Measurements from ENCODE around the gene SLCO3A1. TPM values are rescaled to one million over a fixed set of nuclear protein-coding genes. Genes with fewer than 3 reads are reported as not detected.
"Not testable (repeated sequence)": the region's sequence is repeated elsewhere in the genome, so short reads cannot be mapped to it uniquely, and the experiment has no call there.

The SLCO3A1 gene
- total RNA-seq, 1 experiment from 2014 or later = 10.1 TPM

GRCh38 chr15:91953432-91953831, 99.9 kb downstream of the SLCO3A1 start:
- Mint-ChIP-seq H3K27me3 (ENCODE audit: insufficient read depth, unreplicated experiment) (no peaks in the 10 kb centered on the region), H3K4me1 (ENCODE audit: insufficient read depth, unreplicated experiment) (peaks cover 71% of the 10 kb centered on the region), H3K36me3 (ENCODE audit: insufficient read depth, unreplicated experiment) (no peaks in the 10 kb centered on the region), H3K4me3 (ENCODE audit: unreplicated experiment) (no peak overlapping the region), H3K27ac (ENCODE audit: low read depth, unreplicated experiment) (peak overlapping the region; percentile 94), H3K9me3 (ENCODE audit: unreplicated experiment) (no peaks in the 10 kb centered on the region)
- peak; percentile 94 for DNase-seq (ENCODE audit: unreplicated experiment)
- ChIA-PET CTCF (interaction anchor here (1.0 to 1.4 kb wide), 2 partner anchors 12 to 124 kb away, joined by 3 to 4 read pairs; no protein-coding TSS in a partner anchor), POLR2A (interaction anchor here (0.6 to 1.4 kb wide), 6 partner anchors 9 to 115 kb away, joined by 3 to 5 read pairs (median 4); no protein-coding TSS in a partner anchor)
- no peak for TF ChIP-seq CTCF (IDR thresholded peaks at IDR 0.05; ENCODE audit: unreplicated experiment)
- no TSS peak for BruUV-seq (replicated peaks)
- intact Hi-C loops (cut with micrococcal nuclease) = no loop called here

- Mint-ChIP-seq H3K27ac (ENCODE audit: low read depth, unreplicated experiment) (peak overlapping the region; percentile 94), H3K4me3 (ENCODE audit: unreplicated experiment) (no peak overlapping the region), H3K36me3 (ENCODE audit: insufficient read depth, unreplicated experiment) (no peaks in the 10 kb centered on the region), H3K4me1 (ENCODE audit: insufficient read depth, unreplicated experiment) (peaks cover 64% of the 10 kb centered on the region), H3K27me3 (ENCODE audit: insufficient read depth, unreplicated experiment) (no peaks in the 10 kb centered on the region), H3K9me3 (ENCODE audit: unreplicated experiment) (no peaks in the 10 kb centered on the region)
- DNase-seq (ENCODE audit: unreplicated experiment) = no peak
- TF ChIP-seq CTCF (IDR thresholded peaks at IDR 0.05; ENCODE audit: unreplicated experiment) = no peak
- intact Hi-C loops (cut with micrococcal nuclease) = no loop called here
- CTCF ChIA-PET = interaction anchor here (0.7 to 1.3 kb wide), 2 partner anchors 100 to 656 kb away, joined by 3 to 6 read pairs; partner anchors contain the start of gene SLCO3A1
- POLR2A ChIA-PET = interaction anchor here (0.6 kb wide), 1 partner anchor 87 kb away, joined by 4 read pairs; no protein-coding TSS in a partner anchor
- BruUV-seq (replicated peaks) = no TSS peak
Measured at GRCh38 chr15:91954292-91954691, 100.8 kb downstream of the SLCO3A1 start.

- Mint-ChIP-seq H3K9me3 (ENCODE audit: unreplicated experiment) (no peaks in the 10 kb centered on the region), H3K27ac (ENCODE audit: low read depth, unreplicated experiment) (peak overlapping the region; percentile 94), H3K27me3 (ENCODE audit: insufficient read depth, unreplicated experiment) (no peaks in the 10 kb centered on the region), H3K4me1 (ENCODE audit: insufficient read depth, unreplicated experiment) (peaks cover 47% of the 10 kb centered on the region), H3K36me3 (ENCODE audit: insufficient read depth, unreplicated experiment) (no peaks in the 10 kb centered on the region), H3K4me3 (ENCODE audit: unreplicated experiment) (no peak overlapping the region)
- intact Hi-C loops (cut with micrococcal nuclease) = no loop called here
- peak; percentile 82 for DNase-seq (ENCODE audit: unreplicated experiment)
- no peak for TF ChIP-seq CTCF (IDR thresholded peaks at IDR 0.05; ENCODE audit: unreplicated experiment)
- CTCF ChIA-PET = interaction anchor here (0.7 to 2.0 kb wide), 7 partner anchors 8 to 107 kb away, joined by 3 to 6 read pairs (median 3); no protein-coding TSS in a partner anchor
- BruUV-seq (replicated peaks) = no TSS peak
- POLR2A ChIA-PET = interaction anchor here (0.6 to 1.9 kb wide), 7 partner anchors 9 to 165 kb away, joined by 3 to 13 read pairs (median 4); no protein-coding TSS in a partner anchor
Measured at GRCh38 chr15:91956026-91956723, 102.7 kb downstream of the SLCO3A1 start.

GRCh38 chr15:91961357-91961756, 107.8 kb downstream of the SLCO3A1 start:
- Mint-ChIP-seq H3K27me3 (ENCODE audit: insufficient read depth, unreplicated experiment) (no peaks in the 10 kb centered on the region), H3K27ac (ENCODE audit: low read depth, unreplicated experiment) (no peak overlapping the region), H3K36me3 (ENCODE audit: insufficient read depth, unreplicated experiment) (no peaks in the 10 kb centered on the region), H3K9me3 (ENCODE audit: unreplicated experiment) (no peaks in the 10 kb centered on the region), H3K4me3 (ENCODE audit: unreplicated experiment) (no peak overlapping the region), H3K4me1 (ENCODE audit: insufficient read depth, unreplicated experiment) (peaks cover 29% of the 10 kb centered on the region)
- no TSS peak for BruUV-seq (replicated peaks)
- DNase-seq (ENCODE audit: unreplicated experiment) = no peak
- CTCF ChIA-PET = interaction anchor here (1.2 kb wide), 1 partner anchor 12 kb away, joined by 3 read pairs; no protein-coding TSS in a partner anchor
- TF ChIP-seq CTCF (IDR thresholded peaks at IDR 0.05; ENCODE audit: unreplicated experiment) = no peak
- POLR2A ChIA-PET = no interaction called here
- intact Hi-C loops (cut with micrococcal nuclease) = no loop called here

- H3K27ac Mint-ChIP-seq (ENCODE audit: low read depth, unreplicated experiment); H3K4me3 Mint-ChIP-seq (ENCODE audit: unreplicated experiment); BruUV-seq (replicated peaks); H3K9me3 Mint-ChIP-seq (ENCODE audit: unreplicated experiment); intact Hi-C loops (cut with micrococcal nuclease); H3K27me3 Mint-ChIP-seq (ENCODE audit: insufficient read depth, unreplicated experiment); H3K36me3 Mint-ChIP-seq (ENCODE audit: insufficient read depth, unreplicated experiment); DNase-seq (ENCODE audit: unreplicated experiment): not testable (repeated sequence)
- CTCF ChIA-PET = interaction anchor here (0.6 to 1.1 kb wide), 4 partner anchors 19 to 264 kb away, joined by 3 to 10 read pairs (median 4); no protein-coding TSS in a partner anchor
- peaks cover 34% of the 10 kb centered on the region for H3K4me1 Mint-ChIP-seq (ENCODE audit: insufficient read depth, unreplicated experiment)
- POLR2A ChIA-PET = interaction anchor here (1.0 to 1.4 kb wide), 3 partner anchors 10 to 96 kb away, joined by 3 to 4 read pairs (median 3); no protein-coding TSS in a partner anchor
Measured at GRCh38 chr15:91963747-91964146, 110.2 kb downstream of the SLCO3A1 start.
